Cardiac fibroblast (primary cell): ENCODE data around the gene ATXN10.

ENCODE experiments used
- DNase-seq, 2 donors: peaks; one replicate each; pipeline versions ENCODE4 v3.0.0 to v3.0.0-alpha.2; 2010; ENCODE audit warnings: low read depth in 2 of 2
- H3K4me3 ChIP-seq, 2 donors: replicated peaks in 1 of 2; 1 replicate in 1 of 2; 2 replicates in 1 of 2; pipeline ENCODE4 v1.5.1; 2011; ENCODE audit warnings: low read depth in 2 of 2, low read length in 2 of 2, mild to moderate bottlenecking in 2 of 2, moderate library complexity in 1 of 2
- CTCF ChIP-seq: IDR thresholded peaks from one replicate; pipeline ENCODE4 v1.5.1; 2011; ENCODE audit warnings: low read depth, mild to moderate bottlenecking, low read length, inconsistent platforms

Gene ATXN10

DNA sequence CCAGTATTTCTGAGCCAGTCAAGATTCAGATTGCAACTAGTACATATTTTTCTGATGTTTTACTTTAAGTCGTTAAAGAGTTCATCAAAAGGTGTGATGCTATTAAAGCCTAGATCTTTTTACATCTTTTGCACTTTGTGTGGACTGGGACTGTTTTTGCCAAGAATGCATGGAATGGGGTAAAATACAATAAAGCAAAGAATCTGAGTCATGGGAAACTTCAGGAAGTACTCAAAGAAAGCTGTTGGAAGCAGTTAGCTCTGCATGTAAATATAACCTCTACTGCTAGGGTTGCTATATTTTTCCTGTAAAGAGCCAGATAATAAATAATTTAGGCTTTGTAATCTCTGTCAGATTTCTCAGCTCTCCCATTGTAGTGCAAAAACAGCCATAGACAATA, 20.9 kb downstream of the ATXN10 start:
- DNase-seq: peak; percentile 53 to 65
- TF ChIP-seq CTCF: no peak
- no peak overlapping the region for H3K4me3 ChIP-seq

DNA sequence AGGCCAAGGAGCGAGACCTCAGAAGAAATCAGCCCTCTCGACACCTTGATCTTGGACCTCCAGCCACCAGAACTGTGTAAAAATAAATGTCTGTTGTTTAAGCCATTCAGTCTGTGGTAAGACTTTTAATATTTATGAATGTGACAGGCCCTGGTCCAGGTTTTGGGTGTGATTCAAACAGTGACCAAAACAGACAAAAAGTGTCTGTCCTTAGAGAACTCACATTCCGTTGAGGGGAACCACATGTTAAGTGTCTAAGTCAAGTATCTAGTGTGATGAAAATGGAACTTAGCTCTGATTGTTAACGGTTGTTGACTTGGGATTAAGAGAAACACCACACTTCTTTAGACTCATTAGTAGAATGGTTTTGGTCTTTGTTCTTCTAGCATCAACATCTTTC, 22.2 kb downstream of the ATXN10 start:
- no peak for TF ChIP-seq CTCF
- no peak overlapping the region for H3K4me3 ChIP-seq
- DNase-seq: no peak

GRCh38 chr22:45696227-45696626, 24.6 kb downstream of the ATXN10 start:
- no peak overlapping the region for H3K4me3 ChIP-seq
- no peak for DNase-seq
- TF ChIP-seq CTCF: no peak

GRCh38 chr22:45698094-45698493, 26.5 kb downstream of the ATXN10 start:
- TF ChIP-seq CTCF: no peak
- no peak for DNase-seq
- H3K4me3 ChIP-seq: no peak overlapping the region

- DNase-seq: no peak
- H3K4me3 ChIP-seq: no peak overlapping the region
- TF ChIP-seq CTCF: no peak
These were observed 31.3 kb downstream of the ATXN10 start for GRCh38 chr22:45702981-45703380.

- TF ChIP-seq CTCF: no peak
- H3K4me3 ChIP-seq: no peak overlapping the region
- no peak for DNase-seq
These were observed 32.1 kb downstream of the ATXN10 start for GRCh38 chr22:45703758-45704157.

DNA sequence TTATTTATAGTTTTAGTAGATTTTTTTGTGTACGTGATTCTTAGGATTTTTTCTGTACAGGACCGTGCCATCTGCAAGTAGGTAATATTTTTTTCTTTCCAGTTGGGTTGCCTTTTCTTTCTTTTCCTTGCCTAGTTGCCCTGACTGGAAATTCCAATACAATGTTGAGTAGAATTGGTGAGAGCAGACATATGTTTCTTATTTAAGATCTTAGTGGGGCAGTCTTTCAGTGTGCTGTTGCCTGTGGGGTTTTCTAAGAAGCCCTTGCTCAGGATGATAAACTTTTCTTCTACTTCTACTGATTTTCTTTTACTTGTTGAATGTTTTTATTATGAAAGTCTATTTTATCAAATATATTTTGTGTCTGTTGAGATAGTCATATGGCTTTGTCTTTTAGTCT, 33.0 kb downstream of the ATXN10 start:
- H3K4me3 ChIP-seq: no peak overlapping the region
- TF ChIP-seq CTCF: no peak
- no peak for DNase-seq
